Measurements from ENCODE around the gene SGCD. TPM values are rescaled to one million over a fixed set of nuclear protein-coding genes. Genes with fewer than 3 reads are reported as not detected.

SGCD gene
- total RNA-seq, 1 experiment from 2014 or later: not detected

GRCh38 chr5:156295431-156295830 is 31.5 kb upstream of the SGCD start:
- ATAC-seq (no peak), DNase-seq (ENCODE audit: low read depth, low spot score) (no peak)
- no TSS peak for BruUV-seq (replicated peaks)
- Histone ChIP-seq H3K27ac (ENCODE audit: low read depth, low read length) (no peak overlapping the region), H4K20me1 (ENCODE audit: insufficient read depth) (no peaks in the 10 kb centered on the region), H3K9me2 (ENCODE audit: insufficient read depth) (no peaks in the 10 kb centered on the region), H3K4me3 (replicated peaks in 1 of 2; ENCODE audit: low read depth in 1 of 2, low read length in 2 of 2) (no peak overlapping the region), H2AFZ (ENCODE audit: low read depth, low read length, poor library complexity, severe bottlenecking) (no peak overlapping the region), H3K27me3 (ENCODE audit: insufficient read depth, low read length) (no peaks in the 10 kb centered on the region), H3K4me1 (ENCODE audit: control insufficient read depth in 1 of 2, insufficient read depth in 2 of 2, low read length in 2 of 2) (no peaks in the 10 kb centered on the region), H3K79me2 (ENCODE audit: insufficient read depth, low read length) (no peaks in the 10 kb centered on the region), H3K9me3 (ENCODE audit: control insufficient read depth in 1 of 2, insufficient read depth in 1 of 2, low read depth in 1 of 2, low read length in 2 of 2) (peaks cover 0 to 6% of the 10 kb centered on the region in 2 experiments; a peak in 2 of 4 replicates), H3K4me2 (ENCODE audit: low read length) (no peak overlapping the region), H3K9ac (ENCODE audit: low read length) (no peak overlapping the region), H3K36me3 (ENCODE audit: control insufficient read depth in 1 of 2, insufficient read depth in 2 of 2, low read length in 2 of 2) (no peaks in the 10 kb centered on the region)
- intact Hi-C loops (cut with micrococcal nuclease): no loop called here
- TF ChIP-seq, protein P1, sequence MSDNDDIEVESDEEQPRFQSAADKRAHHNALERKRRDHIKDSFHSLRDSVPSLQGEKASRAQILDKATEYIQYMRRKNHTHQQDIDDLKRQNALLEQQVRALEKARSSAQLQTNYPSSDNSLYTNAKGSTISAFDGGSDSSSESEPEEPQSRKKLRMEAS (IDR thresholded peaks at IDR 0.05): no peak
- TF ChIP-seq CEBPB (IDR thresholded peaks at IDR 0.05; ENCODE audit: low read depth) (no peak), ZNF274 (IDR thresholded peaks at IDR 0.05; ENCODE audit: low read depth, low read length) (no peak), TCF7L2 (IDR thresholded peaks at IDR 0.05; ENCODE audit: borderline replicate concordance, extremely low read depth, insufficient read depth, insufficient read length) (no peak)
- TF ChIP-seq, protein P2, sequence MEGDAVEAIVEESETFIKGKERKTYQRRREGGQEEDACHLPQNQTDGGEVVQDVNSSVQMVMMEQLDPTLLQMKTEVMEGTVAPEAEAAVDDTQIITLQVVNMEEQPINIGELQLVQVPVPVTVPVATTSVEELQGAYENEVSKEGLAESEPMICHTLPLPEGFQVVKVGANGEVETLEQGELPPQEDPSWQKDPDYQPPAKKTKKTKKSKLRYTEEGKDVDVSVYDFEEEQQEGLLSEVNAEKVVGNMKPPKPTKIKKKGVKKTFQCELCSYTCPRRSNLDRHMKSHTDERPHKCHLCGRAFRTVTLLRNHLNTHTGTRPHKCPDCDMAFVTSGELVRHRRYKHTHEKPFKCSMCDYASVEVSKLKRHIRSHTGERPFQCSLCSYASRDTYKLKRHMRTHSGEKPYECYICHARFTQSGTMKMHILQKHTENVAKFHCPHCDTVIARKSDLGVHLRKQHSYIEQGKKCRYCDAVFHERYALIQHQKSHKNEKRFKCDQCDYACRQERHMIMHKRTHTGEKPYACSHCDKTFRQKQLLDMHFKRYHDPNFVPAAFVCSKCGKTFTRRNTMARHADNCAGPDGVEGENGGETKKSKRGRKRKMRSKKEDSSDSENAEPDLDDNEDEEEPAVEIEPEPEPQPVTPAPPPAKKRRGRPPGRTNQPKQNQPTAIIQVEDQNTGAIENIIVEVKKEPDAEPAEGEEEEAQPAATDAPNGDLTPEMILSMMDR (IDR thresholded peaks at IDR 0.05 in 2 of 3, conservative IDR thresholded peaks at IDR 0.05 in 1 of 3; ENCODE audit: borderline replicate concordance in 1 of 3, insufficient read depth in 1 of 3, low read depth in 2 of 3, low read length in 2 of 3): no peak
- ChIA-PET POLR2A (no interaction called here), CTCF (no interaction called here), RAD21 (ENCODE audit: low non-redundant PET in 1 of 2, low total read pairs in 2 of 2, uncharacterized antibody in 2 of 2, unreplicated experiment in 2 of 2) (no interaction called here)

DNA sequence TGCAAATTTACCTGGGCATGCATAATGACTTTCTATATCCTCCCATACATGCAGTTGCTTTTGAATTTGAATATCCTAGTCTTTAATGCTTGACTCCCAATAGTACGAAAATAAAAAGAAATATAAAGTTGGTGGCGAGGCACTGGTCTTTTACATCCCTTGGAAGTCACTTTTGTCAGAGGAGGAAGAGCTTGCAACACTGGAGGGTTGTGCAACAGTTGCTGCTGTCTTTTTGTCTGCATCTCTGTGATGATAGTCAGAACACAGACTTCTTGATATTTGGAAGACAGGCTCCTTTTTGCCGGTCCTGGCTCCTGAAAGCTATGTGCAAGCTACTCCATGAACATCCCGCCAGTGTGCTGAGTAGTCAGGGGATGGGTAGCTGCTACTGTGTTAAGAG is 16.8 kb upstream of the SGCD start:
- Histone ChIP-seq H3K4me3 (replicated peaks in 1 of 2; ENCODE audit: low read depth in 1 of 2, low read length in 2 of 2) (no peak overlapping the region), H3K9ac (ENCODE audit: low read length) (no peak overlapping the region), H3K27ac (ENCODE audit: low read depth, low read length) (no peak overlapping the region), H3K36me3 (ENCODE audit: control insufficient read depth in 1 of 2, insufficient read depth in 2 of 2, low read length in 2 of 2) (no peaks in the 10 kb centered on the region), H3K9me2 (ENCODE audit: insufficient read depth) (no peaks in the 10 kb centered on the region), H3K4me2 (ENCODE audit: low read length) (no peak overlapping the region), H3K4me1 (ENCODE audit: control insufficient read depth in 1 of 2, insufficient read depth in 2 of 2, low read length in 2 of 2) (no peaks in the 10 kb centered on the region), H4K20me1 (ENCODE audit: insufficient read depth) (no peaks in the 10 kb centered on the region), H3K27me3 (ENCODE audit: insufficient read depth, low read length) (no peaks in the 10 kb centered on the region), H3K79me2 (ENCODE audit: insufficient read depth, low read length) (no peaks in the 10 kb centered on the region), H3K9me3 (ENCODE audit: control insufficient read depth in 1 of 2, insufficient read depth in 1 of 2, low read depth in 1 of 2, low read length in 2 of 2) (peaks cover 0 to 4% of the 10 kb centered on the region in 2 experiments; a peak in 1 of 4 replicates), H2AFZ (ENCODE audit: low read depth, low read length, poor library complexity, severe bottlenecking) (no peak overlapping the region)
- intact Hi-C loops (cut with micrococcal nuclease): no loop called here
- no TSS peak for BruUV-seq (replicated peaks)
- DNase-seq (ENCODE audit: low read depth, low spot score): no peak
- POLR2A ChIA-PET: no interaction called here
- RAD21 ChIA-PET (ENCODE audit: low non-redundant PET in 1 of 2, low total read pairs in 2 of 2, uncharacterized antibody in 2 of 2, unreplicated experiment in 2 of 2): no interaction called here
- CTCF ChIA-PET: no interaction called here
- no peak for ATAC-seq
- TF ChIP-seq SIN3A (IDR thresholded peaks at IDR 0.05; ENCODE audit: low read depth) (no peak), JUND (IDR thresholded peaks at IDR 0.05) (no peak), POLR2AphosphoS5 (IDR thresholded peaks at IDR 0.05; ENCODE audit: low read depth, low read length) (no peak), CBX3 (IDR thresholded peaks at IDR 0.05; ENCODE audit: low read depth) (no peak), TCF7L2 (IDR thresholded peaks at IDR 0.05; ENCODE audit: borderline replicate concordance, extremely low read depth, insufficient read depth, insufficient read length) (no peak), EGR1 (IDR thresholded peaks at IDR 0.05; ENCODE audit: low read depth) (no peak), CEBPB (IDR thresholded peaks at IDR 0.05; ENCODE audit: low read depth) (no peak), ZFX (IDR thresholded peaks at IDR 0.05) (no peak), ZBTB33 (IDR thresholded peaks at IDR 0.05; ENCODE audit: extremely low read depth, insufficient replicate concordance, low read length) (no peak), ZNF274 (IDR thresholded peaks at IDR 0.05; ENCODE audit: low read depth, low read length) (no peak)
- TF ChIP-seq, protein P3, sequence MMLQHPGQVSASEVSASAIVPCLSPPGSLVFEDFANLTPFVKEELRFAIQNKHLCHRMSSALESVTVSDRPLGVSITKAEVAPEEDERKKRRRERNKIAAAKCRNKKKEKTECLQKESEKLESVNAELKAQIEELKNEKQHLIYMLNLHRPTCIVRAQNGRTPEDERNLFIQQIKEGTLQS (IDR thresholded peaks at IDR 0.05): no peak
- TF ChIP-seq, protein P2 (IDR thresholded peaks at IDR 0.05 in 2 of 3, conservative IDR thresholded peaks at IDR 0.05 in 1 of 3; ENCODE audit: borderline replicate concordance in 1 of 3, insufficient read depth in 1 of 3, low read depth in 2 of 3, low read length in 2 of 3): no peak

Data from HCT116 (cell line).